NCI-H2171 treated with DMSO at 0.1 percent for 48 hours (cell line): ENCODE results near the gene ZG16.
A peak's percentile ranks its signal among the peaks of the same experiment; 100 is the strongest.
"Not testable (repeated sequence)": the region's sequence is repeated elsewhere in the genome, so short reads cannot be mapped to it uniquely, and the experiment has no call there.

Source experiments
- DNase-seq: peaks from one replicate; lab custom pipeline; 2025; lab: John Stamatoyannopoulos, UW

Gene ZG16

DNA sequence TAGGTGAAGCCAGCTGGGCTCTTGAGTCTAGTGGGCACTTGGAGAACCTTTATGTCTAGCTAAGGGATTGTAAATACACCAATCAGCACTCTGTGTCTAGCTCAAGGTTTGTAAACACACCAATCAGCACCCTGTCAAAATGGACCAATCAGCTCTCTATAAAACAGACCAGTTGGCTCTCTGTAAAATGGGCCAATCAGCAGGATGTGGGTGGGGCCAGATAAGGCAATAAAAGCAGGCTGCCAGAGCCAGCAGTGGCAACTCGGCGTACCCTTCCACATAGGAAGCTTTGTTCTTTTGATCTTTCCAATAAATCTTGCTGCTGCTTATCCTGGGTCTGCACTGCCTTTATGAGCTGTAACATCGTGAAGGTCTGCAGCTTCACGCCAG lies 29.3 kb upstream of the ZG16 start:
- DNase-seq, result not testable (repeated sequence)

DNA sequence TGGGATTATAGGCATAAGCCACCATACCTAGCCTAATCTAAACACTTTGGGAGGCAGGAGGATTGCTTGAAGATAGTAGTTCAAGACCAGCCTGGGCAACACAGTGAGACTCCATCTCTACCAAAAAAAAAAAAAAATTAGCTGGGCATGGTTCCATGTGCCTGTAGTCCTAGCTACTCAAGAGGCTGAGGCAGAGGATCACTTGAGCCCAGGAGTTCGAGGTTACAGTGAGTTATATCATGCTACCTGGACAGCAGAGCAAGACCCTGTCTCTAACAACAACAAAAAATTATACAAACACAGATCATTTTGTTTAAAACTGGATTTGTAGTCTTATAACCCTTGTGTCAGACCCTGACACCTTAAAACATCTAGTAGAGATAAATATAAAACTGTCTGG lies 24.5 kb upstream of the ZG16 start:
- DNase-seq, result no peak

DNA sequence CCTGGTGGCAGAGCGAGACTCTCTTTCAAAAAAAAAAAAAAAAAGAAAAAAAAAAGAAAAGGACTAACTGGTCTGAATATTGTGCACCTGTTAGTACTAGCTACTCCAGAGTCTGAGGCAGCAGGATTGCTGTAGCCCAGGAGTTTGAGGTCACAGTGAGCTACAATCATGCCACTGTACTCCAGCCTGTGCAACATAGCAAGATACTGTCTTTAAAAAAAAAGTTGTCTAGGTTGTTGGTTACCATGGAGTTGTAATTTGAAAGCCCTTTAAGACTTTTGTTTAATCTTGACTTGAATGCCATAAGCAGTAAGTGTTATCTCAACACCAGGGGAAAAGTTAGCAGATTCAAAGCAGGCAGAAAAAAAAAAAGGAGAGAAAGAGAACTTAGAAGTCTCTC lies 21.4 kb upstream of the ZG16 start:
- no peak for DNase-seq

DNA sequence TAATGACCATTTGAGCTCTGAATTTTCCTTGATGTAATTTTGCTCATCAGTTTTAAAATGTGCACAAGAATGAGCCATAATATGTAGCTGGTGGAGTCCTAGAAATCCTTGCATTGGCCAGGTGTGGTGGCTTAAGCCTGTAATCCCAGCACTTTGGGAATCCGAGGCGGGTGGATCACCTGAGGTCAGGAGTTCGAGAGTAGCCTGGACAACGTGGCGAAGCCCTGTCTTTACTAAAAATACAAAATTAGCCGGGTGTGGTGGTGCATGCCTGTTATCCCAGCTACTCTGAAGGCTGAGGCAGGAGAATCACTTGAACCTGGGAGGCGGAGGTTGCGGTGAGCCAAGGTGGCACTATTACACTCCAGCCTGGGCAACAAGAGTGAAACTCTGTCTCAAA lies 21.0 kb upstream of the ZG16 start:
- not testable (repeated sequence) for DNase-seq

DNA sequence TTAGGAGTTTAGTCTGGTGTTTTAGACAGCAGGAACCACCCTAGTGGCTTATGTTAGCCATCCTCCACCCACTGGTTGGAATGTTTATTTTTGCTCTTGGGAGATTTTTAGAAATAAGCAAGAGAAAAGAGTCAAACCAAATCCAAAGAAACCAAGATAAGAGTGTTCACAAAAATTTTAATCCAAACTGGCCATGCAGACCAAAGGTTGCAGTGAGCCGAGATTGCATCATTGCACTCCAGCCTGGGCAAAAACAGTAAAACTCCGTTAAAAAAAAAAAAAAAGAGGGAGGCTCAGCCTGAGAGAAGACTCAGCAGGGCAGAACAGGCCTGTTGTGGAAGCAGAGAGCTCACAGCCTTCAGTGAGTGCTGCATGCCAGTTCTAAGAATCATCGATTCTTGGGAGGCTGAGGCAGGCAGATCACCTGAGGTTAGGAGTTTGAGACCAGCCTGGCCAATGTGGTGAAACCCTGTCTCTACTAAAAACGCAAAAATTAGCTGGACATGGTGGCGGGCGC lies 20.0 kb upstream of the ZG16 start:
- DNase-seq, result no peak

DNA sequence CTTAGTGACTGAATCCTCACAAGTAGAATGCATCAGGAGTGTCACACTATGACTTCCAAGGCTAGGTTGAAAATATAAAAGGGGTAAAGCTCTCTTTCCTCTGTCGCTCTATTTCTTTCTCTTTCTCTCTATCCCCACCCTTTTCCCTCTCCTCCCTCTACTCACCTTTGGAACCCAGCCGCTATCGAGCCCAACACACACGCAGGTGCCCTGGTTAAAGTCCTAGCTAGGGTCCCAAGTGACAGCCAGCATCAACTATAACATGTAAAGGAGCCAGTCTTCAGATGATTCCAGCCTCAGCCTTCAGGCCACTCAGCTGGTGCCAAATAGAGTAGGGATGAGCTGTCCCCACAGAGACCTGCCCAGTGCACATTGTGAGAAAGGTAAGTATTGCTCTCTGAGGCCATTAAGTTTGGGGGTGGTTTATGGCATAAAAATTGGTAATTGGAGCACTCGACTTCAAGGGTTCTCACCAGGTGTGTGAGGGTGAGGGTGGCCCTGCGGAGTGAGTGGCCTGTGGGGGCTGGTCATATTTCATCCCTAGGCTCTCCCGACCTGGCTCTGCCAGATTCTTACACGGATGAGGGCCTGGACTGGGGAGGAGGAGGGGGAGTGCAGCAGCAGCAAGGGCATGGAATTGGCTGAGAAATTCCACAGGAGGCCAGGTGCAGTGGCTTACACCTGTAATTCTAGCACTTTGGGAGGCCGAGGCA lies 17.3 kb upstream of the ZG16 start:
- DNase-seq, result no peak

DNA sequence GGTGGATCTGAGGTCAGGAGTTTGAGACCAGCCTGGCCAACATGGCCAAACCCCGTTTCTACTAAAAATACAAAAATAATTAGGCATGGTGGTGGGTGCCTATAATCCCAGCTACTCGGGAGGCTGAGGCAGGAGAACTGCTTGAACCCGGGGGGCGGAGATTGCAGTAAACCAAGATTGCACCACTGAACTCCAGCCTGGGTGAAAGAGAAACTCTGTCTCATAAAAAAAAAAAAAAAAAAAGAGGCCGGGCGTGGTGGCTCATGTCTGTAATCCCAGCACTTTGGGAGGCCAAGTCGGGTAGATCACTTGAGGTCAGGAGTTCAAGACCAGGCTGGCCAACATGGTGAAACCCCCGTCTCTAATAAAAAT lies 16.8 kb upstream of the ZG16 start:
- not testable (repeated sequence) for DNase-seq

DNA sequence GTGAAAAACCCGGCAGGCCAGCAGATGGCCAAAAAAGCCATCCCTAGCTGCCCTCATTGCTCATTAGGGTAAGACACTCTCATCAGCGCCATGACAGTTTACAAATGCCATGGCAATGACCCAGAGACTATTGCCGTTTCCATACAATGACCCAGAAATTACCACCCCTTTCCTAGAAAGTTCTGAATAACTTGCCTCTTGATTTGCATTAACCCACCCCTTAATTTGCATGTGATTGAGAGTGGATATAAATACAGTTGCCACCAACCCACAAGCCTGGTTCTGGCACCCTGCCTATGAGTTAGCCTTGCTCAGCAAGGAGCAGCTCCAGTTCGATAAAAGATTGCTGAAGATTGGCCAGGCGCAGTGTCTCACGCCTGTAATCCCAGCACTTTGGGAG lies 16.2 kb upstream of the ZG16 start:
- no peak for DNase-seq

DNA sequence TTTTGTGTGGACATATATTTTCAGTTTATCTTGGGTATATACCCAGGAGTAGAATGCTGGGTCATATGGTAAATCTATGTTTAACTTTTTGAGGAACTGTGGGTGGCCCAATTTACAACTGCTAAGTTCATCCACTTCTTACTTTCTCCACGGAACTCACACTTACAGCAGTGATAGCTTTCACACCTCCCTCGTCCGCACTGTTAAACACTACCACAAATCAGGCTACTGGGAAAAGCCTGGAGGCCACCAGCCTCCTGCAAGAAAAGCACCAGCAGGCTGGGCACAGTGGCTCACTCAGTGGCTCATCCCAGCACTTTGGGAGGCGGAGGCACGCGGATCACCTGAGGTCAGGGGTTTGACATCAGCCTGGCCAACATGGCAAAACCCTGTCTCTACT lies 14.7 kb upstream of the ZG16 start:
- DNase-seq, result no peak

DNA sequence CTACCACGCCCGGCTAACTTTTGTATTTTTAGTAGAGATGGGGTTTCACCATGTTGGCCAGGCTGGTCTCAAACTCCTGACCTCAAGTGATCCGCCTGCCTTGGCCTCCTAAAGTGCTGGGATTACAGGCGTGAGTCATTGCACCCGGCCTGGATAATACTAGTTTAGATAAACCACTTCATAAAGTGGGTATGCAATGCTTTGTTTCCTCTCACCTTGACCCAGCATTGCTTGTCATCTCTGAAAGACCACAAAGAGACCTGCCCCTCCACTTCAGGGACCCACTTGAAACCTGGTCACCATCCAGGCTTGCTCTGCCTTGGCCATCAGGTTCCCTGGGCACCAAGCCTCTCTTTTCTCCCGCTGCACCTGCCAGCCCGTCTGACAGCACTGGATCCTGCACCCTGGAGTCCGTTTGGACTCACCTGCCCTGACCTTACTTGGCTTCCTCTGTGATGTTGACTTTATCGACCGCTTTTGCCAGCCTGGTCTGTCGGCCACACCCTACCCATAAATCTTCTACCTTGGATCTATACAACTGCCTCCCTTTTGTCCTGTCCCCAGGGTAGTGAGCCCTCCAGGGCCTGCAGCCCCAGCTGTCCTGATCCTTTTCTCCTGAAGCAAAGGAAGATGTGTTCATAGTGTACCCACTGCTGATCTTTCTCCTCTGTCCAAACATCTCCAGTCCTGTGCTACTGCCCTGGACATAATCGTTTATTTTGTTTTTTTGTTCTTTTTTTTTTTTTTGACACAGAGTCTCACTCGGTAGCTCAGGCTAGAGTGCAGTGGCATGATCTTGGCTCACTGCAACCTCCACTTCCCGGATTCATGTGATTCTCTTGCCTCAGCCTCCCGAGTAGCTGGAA lies 12.7 kb upstream of the ZG16 start:
- DNase-seq, result no peak

DNA sequence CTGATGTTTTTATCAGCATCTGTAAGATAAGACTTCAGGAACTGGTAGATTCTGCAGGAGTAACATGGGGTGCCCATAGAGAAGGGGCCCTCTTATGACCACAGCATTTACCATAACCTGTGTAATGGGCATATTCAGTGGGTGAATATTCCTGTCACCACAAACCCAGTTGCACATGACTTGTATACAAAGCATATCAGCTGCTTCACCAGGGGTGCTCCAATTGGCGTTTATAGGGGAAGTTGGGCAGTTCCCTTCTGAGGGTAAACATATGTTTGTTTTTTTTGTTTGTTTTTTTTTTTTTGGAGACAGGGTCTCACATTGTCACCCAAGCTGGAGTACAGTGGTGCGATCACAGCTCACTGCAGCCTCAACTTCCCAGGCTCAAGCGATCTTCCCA lies 11.5 kb upstream of the ZG16 start:
- no peak for DNase-seq

DNA sequence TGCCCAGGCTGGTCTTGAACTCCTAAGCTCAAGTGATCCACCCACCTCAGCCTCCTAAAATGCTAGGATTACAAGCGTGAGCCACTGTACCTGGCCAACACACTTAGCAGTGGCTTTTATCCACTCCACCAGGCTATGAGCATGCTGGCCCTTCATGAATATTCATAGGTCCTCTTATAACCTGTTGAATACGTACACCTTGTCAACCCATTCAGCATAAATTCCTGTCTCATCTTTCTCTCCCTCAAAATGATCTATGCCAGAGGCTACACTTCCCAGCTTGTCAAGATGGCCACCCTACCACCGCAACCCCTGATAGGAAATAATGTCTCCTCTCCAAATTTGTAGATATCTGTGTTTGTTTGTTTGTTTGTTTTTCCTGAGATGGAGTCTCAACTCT lies 11.0 kb upstream of the ZG16 start:
- DNase-seq, result no peak

DNA sequence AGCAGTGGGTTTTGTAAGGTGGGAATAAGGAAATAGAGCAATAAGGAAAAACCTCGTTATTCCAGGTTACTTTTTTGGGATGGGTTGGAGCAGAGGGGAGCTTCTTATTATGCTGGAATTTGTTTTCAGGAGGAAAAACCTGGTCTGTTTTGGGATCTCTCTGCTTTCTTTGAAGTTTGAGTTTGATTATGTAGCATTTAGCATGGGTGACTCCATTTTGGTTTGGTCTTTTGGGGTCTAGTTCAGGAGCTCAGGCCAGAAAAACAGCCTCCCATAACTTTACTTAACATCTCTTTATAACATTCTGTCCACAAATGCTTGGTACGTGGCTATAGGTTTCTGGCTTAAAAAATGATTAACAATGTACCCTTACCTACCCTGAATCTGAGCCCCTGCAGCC lies 8.5 kb upstream of the ZG16 start:
- DNase-seq, result no peak

DNA sequence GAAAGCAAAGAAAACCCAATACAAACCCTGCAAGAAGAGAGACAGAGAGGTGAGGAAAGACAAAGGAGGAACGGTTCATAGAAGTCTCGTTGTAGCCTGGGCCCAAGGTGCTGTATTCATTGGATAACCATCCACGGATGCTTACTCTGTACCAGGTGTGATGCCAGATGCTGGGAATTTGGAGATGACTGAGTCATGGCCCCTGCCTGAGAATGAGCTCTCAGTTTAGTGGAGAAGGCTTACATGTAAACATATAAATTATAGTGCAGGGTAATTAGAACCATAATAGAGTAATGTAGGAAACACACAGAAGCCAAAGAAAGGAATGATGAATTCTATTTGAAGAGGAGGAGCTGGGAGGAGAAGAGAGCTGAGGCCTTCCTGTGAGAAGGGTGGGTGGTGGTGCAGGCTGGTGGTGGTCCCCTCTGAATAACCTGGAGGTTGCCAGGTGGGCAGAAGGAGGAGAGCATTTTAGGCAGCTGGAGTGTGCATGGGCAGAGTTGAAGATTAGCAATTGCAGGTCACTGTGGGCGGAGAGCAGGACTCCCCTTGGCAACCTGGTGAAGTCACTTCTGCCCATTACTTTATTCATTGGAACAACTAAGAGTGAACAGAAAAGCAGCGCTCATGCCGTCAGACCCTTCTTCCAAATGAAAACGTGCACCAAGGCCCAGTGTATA lies 7.7 kb upstream of the ZG16 start:
- DNase-seq, result peak; percentile 65

DNA sequence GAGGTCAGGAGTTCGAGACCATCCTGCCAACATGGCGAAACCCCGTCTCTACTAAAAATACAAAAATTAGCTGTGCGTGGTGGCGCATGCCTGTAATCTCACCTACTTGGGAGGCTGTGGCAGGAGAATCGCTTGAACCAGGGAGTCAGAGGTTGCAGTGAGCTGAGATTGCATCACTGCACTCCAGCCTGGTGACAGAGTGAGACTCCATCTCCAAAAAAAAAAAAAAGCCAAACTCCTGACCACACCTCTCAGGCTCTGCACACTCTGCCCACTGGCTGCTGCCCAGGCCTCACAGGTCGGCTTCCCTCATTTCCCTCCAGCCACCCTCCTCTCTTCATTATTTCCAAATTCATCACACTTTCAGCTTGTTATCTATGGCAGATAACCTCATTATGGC lies 5.7 kb upstream of the ZG16 start:
- not testable (repeated sequence) for DNase-seq

DNA sequence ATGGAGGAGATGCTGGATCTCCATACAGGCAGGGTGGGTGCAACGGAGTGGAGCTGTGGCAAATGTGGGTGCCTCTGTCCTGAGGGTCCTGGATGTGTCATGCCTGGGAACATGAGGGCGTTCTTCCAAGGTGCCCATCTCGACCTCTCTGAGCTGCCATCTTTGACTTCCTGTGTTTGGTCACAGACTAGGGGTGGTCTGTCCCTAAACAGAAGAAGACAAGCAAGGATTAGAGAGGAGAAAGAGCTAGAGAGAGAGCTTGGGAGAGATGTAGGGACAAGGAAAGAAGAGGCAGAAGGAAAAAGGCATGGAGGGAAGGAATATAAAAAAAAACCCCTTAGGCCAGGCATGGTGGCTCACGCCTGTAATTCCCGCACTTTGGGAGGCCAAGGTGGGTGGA lies 3.3 kb upstream of the ZG16 start:
- no peak for DNase-seq

DNA sequence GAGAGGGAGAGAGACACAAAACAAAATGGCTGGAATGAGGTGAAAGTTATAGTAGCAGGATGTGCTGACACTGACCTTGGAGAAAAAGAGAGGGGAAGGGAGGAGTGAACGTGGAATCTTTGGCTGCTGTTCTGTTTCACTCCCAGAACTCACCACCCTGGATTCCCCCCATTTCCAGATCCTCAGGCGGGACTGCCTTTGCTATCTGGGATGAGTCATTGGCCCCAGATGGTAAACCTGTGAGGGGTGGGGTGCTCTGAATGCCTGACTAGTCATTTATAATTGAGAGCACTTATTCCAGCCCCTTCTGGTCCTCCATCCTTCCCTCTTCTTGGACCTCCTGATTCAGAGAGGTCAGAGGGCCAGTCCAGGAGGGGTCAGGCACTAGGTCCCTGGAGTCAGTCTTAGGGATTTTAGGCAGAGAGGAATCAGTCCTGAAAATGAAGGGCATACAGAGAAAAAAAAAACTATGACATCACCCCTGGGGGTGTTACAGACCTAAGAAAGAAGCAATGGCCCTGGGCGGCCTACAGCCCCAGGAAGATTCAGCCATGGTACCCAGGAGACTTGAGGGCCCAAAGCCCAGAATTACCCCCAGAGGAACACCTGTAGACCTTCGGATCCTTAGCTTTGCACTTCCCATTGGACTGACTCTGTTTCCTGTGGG lies 2.2 kb upstream of the ZG16 start:
- peak; percentile 74 for DNase-seq

DNA sequence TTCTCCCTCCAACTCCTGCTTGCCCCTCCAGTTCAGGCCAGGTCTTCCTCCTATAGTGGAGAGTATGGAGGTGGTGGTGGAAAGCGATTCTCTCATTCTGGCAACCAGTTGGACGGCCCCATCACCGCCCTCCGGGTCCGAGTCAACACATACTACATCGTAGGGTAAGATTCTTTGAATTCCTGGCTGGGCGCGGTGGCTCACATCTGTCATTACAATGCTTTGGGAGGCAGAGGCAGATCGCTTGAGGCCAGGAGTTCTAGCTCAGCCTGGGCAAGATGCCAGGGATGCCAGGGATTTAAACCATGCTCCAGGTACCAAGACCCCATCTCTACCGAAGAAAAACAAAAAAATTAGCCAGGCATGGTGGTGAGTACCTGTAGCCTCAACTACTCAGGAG lies 1.4 kb downstream of the ZG16 start:
- DNase-seq, result no peak

DNA sequence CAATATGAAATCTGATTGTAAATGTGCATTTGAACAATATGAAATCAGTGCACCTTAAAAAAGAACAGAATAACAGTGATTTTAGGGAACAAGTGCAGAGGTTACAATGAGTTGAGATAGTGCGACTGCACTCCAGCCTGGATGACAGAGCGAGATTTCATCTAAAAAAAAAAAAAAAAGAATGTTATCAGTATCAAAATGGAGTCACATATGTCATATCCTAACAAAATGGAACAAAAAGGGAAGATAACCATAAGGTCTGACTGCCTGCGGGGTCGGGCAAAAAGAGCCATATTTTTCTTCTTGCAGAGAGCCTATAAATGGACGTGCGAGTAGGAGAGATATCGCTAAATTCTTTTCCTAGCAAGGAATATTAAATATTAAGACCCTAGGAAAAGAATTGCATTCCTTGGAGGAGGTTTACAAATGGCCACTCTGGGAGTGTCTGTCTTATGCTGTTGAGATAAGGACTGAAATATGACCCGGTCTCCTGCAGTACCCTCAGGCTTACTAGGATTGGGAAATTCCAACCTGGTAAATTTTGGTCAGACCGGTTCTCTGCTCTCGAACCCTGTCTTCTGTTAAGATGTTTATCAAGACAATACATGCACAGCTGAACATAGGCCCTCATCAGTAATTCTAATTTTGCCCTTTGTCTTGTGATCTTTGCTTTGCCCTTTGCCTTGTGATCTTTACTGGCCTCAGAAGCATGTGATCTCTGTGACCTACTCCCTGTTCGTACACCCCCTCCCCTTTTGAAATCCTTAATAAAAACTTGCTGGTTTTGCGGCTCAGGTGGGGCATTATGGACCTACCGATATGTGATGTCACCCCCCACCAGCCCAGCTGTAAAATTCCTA lies 5.3 kb downstream of the ZG16 start:
- DNase-seq, result not testable (repeated sequence)

DNA sequence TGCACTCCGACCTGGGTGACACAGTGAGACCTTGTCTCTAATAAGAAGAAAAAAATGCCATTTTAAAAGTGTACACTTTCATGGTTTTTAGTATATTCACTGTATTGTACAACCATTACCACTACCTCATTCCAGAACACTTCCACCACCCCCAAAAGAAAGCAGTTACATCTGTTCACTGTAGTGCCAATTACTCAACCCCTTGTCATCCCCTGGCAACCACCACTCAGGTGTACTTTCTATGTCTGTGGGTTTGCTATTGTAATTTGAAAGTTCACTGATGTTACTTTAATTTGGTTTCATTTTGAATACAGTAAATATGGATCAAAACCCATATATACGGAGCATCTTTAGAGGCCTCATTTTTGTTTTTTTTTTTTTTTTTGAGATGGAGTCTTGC lies 6.1 kb downstream of the ZG16 start:
- no peak for DNase-seq

DNA sequence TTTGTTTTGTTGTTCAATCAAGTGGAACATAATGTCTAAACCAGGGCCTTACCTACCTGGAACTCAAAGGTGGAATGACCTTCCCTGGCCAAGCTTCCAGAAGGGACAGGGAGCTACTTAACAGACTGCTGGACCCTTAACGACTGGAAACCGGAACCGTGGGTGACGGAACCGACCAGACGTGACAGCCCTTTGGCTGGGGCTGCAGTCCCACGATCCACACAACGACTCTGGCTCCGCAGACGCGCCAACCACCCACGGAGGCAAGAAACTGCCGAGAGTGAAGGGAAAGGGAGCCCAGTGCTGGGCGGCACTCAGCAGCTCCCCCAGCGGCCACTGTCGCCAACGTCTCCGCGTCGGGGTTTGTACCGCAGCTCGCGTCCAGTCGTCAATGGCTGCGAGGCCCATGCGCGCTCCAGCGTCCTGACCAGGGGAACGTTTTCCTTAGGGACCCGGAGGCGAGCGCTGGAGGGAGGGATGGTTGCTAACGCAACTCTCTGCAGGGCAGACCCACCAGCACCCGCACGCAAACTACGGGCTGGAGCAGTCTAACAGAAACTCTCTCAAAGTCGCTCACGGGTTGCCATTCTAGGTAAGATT lies 6.9 kb downstream of the ZG16 start:
- DNase-seq, result no peak
